HEK293T (cell line): ENCODE data around the gene MMP7.

ENCODE experiments used
- ELF4 ChIP-seq: fragments of 450-650 bp; IDR thresholded peaks from 2 replicates; pipeline ENCODE4 v1.6.1; 2017; ENCODE audit warnings: antibody characterized with exemption
- FOXM1 ChIP-seq: fragments of 450-650 bp; IDR thresholded peaks from 2 replicates; pipeline ENCODE4 v1.6.1; 2017; ENCODE audit warnings: mild to moderate bottlenecking, borderline replicate concordance
- SP1 ChIP-seq: fragments of 450-650 bp; IDR thresholded peaks from 2 replicates; pipeline ENCODE4 v1.6.1; 2017
- SUZ12 ChIP-seq: fragments of 450-650 bp; IDR thresholded peaks from 2 replicates; pipeline ENCODE4 v1.6.1; 2016; ENCODE audit warnings: mild to moderate bottlenecking

DNA sequence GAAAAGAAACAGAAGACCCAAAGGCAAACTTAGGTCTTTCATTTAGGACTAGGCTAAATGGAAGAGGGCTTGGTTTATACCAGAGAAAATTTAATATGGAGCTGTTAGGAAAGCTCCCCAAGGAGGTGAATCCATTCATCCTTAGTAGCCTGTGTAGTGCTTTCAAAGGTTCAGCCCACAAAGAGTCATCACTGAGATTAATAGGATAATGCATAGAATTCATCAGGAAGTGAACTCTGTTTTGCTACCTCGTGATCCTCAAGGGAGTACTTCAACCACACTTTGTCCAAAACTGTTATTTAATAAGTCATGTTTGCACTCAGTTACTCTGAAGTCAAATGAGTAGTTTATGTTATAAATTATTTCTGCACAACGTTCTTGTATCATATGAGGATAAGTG lies 43.3 kb upstream of the MMP7 start:
- TF ChIP-seq SUZ12 (no peak), SP1 (no peak), FOXM1 (no peak), ELF4 (no peak)
